Stimulated activated CD4-positive, alpha-beta T cell treated with anti-CD3 and anti-CD28 coated beads, Interleukin-4, amount 100 ng/mL, for 1 hour (primary cell): ENCODE results near the gene ZNF385B.

ENCODE experiments used
- DNase-seq: peaks from one replicate; pipeline ENCODE4 v3.0.0-alpha.2; 2020

ZNF385B gene

DNA sequence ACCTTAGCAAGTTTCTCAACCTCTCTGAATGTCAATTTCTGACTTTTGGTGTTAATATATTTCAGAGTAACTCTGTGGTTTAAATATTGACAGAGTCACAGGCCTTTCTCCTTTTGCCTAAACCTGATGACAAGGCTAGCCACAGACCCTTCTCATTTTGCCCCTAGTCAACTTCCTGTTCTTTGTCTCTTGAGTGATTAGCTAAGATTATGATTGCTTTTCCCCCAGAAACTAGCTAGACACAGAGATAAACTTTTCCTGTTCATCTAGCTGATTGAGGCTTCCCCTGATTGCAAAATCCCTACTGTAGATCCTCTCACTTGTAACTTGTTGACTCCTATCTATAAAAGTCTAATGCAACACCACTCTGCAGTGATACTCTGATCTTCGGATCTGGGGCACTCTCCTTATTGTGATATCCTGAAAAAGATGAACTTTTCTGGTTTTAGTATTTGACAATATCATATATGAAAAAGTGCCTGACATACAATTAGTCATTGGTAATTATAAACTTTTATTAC is 241.4 kb downstream of the ZNF385B start:
- no peak for DNase-seq

GRCh38 chr2:179614121-179614520 is 247.3 kb downstream of the ZNF385B start:
- no peak for DNase-seq

DNA sequence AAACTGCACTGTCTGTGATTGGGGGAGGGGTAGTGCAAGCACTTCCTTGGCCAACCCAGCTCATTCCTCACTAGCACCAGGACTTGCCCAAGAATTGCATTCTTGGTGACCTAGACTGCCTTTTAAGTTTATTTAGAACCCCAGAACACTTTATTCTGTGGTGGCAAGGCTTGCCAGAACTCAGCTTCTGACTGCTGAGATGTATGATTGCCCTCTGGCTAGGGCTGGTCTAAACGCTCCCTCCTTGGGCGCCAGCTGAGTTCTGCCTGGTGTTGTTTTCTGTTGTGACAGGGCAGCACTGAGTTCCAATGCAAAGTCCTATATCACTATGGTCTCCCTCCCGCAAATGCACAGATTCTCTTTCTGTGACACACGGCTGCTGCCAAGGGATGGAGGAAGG is 247.7 kb downstream of the ZNF385B start:
- no peak for DNase-seq

GRCh38 chr2:179613299-179613651 is 248.1 kb downstream of the ZNF385B start:
- DNase-seq = no peak

DNA sequence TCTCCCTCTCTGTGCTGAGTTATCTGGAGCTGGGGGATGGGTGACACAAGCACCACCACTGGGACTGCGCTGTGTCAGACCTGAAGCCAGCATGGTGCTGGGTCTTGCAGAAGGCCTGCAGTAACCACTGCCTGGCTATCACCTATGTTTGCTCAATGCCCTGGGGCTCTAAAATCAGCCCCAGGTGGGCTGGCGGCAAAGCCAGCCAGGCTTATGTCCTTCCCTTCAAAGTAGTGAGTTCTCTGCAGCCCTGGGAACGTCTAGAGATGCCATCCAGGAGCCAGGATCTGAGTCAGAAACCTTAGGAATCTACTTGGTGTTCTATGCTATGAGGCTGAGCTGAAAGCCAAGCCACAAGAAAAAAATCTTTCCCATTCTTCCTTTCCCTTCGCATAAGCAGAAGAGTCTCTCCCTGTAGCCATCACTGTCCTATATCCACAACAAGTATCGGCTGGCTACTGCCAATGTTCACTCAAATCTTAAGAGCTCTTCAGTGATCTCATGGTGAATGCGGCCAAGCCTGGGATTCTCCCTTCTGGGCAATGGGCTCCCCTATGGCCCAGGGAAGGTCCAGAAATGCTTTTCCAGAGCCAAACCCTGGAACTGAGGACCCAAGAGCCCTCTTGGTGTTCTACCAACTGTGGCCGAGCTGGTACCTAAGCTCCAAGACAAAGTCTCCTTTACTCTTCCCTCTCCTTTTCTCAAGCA is 248.7 kb downstream of the ZNF385B start:
- DNase-seq = no peak

DNA sequence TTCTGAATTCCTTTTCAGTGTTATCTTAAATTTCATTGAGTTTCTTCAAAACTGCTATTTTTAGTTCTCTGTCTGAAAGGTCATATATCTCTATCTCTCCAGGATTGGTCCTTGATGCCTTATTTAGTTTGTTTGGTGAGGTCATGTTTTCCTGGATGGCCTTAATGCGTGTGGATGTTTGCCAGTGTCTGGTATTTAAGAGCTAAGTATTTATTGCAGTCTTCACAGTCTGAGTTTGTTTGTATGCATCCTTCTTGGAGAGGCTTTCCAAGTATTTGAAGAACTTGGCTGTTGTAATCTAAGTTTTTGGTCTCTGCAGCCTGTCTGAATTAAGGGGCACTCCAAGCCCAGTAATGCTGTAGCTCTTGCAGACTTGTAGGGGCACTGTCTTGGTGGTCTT is 249.3 kb downstream of the ZNF385B start:
- no peak for DNase-seq

DNA sequence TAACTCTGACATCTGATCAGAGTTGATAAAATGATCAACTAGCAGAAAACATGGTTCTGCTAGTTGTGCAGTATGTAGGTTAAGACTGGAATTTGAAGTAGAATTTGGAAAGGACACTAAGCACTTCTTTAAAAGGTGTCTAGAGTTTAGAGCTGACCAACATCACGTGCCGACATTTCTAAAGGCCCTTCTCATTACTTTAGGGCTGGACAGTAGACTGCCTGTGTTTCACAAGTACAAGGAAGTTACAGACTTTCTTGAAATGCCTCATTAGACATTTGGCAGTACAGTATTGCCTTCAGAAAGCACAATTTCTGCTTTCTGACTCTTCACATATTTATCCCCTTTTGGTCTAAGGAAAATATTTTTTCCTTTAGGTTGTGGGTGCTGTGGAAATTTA is 255.3 kb downstream of the ZNF385B start:
- DNase-seq = no peak

DNA sequence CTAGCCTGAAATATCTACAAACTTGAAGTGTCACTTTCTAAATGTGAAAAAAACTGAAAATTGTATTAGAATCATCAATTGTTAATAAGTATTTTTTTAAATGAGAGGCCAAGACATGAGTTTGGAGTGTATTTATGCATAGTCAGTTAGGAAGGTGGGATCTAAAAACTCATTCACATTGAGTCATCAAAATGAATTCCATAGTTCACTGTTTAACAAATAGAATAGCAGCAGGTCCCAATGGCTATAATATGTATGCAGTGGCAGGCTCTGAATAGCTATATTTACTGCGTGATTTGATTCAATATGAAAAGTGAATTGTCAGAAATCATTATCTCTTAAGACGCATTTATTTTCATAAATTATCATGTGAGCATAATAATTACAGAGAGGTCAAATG is 256.1 kb downstream of the ZNF385B start:
- DNase-seq = no peak

GRCh38 chr2:179604598-179604997 is 256.8 kb downstream of the ZNF385B start:
- no peak for DNase-seq

DNA sequence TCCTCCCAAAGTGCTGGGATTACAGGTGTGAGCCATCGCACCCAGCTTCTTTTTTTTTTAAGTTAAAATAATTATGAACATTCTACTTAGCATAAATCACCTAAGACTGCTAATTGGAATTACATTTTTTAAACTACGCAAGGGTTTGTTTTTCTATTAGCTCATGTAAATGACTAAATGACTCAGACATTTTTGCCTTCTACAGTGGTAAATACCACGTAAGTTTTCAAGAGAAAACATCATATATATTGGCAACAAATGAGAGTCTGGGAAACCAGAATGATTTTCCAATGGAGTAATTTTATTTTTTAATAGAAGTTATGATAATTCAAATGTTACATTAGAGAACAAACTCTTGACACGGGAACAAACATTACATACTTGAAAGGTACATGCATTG is 259.0 kb downstream of the ZNF385B start:
- DNase-seq = no peak

- DNase-seq = no peak
Observed at GRCh38 chr2:179596018-179596417, 265.4 kb downstream of the ZNF385B start.

DNA sequence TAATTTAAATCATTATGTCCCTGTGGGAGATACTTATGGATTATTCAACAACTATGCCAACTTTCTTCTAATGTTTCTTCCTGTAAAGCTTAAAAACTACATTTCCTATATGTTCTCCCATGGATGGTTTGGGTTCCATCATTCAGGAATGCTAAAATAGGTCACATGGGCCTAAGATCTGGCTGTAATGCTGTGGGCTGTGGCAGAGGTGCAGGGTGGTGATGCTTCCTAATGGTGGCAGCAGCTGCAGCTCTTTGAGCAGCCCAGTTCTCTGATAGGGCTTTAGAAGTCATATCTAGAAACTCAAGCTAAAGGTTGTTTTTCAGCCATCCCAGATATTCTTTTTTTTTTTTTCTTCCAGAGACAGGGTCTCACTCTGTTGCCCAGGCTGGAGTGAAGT is 266.1 kb downstream of the ZNF385B start:
- DNase-seq = no peak

DNA sequence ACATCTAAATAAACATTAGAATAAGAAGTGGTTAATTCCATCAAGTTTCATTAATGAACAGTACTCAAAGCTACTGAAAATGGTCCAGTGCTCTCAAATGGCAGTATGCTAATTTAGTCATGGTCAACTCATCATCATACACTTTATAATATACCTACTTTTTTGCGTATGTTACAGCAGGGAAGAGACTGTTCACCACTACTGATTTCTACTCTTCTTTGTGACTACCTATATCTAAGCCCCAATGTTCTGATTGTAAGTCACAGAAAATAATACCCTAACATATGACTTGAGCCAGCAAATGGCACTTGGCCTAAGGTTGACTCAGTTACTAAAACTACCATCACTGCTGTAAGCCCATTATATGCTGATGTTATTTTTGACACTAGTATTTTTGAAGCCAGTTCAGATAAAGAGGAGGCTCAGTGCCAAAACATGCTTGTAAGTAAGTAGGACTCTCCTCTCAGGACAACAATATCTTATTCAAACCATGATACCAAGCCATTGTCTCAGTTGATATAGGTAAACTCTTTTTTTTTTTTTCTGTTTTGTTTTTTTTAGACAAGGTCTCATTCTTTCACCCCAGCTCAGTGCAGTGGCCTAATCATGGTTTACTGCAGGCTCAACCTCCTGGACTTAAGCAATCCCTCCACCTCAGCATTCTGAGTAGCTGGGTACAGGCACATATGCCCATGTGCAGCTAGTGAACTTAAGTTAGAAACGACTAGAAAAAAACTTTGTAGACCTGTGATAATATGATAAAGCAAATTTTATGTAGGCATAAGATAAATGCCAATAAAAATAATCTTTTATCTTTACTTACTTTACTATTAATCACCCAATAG is 266.9 kb downstream of the ZNF385B start:
- DNase-seq = no peak

GRCh38 chr2:179593323-179593722 is 268.1 kb downstream of the ZNF385B start:
- DNase-seq = no peak

- no peak for DNase-seq
Observed at GRCh38 chr2:179592167-179592936, 269.1 kb downstream of the ZNF385B start.

- DNase-seq = no peak
Observed at GRCh38 chr2:179591690-179592089, 269.7 kb downstream of the ZNF385B start.

DNA sequence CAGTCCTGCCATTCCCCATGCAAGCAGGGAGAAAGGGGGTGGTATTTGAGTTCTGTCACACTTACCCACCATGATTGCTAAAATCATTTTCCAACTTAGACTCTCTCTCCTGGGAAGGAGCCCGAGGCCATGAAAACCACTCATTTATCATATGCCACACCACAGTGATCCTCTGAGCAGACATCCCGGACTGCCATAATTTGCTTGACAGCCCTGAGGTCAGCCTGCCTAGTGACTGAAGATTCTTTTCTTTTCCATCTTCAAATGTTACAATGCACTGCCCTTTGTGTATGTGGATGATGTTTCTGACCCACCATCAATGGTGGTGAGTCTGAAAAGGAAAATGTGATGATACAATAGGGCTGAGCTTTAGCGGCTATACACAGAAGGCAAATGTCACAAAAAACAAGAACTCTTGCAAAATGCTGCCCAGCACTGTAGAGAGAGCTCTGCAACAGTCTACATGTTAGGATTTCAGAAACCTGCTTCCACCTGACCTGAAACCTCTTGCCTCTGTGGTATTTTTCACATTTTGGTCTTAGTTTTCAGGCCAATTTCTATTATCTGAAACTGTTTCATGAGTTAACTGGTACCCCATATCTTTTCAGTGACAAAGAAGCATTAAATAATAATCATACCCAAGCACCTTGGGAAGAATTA is 272.8 kb downstream of the ZNF385B start:
- DNase-seq = no peak

- no peak for DNase-seq
Observed at GRCh38 chr2:179584760-179585159, 276.7 kb downstream of the ZNF385B start.

DNA sequence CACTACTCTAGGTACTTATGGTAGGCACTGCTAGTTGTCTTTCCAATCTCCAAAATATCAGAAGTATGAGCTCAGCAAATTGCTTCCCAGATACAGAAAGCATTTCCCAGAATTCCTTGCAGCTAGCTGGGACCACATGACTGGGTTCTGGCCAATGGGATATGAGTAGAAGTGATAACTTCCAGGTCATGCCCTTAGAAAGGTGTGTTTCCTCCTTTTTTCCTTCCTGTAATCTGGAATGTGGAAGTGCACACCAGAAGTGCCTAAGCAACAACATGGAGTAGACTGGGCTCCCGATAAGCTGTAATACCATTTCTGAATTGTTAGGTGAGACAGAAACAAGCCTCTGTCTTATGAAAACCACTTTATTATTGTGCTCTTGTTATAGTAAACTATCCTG is 279.8 kb downstream of the ZNF385B start:
- no peak for DNase-seq

DNA sequence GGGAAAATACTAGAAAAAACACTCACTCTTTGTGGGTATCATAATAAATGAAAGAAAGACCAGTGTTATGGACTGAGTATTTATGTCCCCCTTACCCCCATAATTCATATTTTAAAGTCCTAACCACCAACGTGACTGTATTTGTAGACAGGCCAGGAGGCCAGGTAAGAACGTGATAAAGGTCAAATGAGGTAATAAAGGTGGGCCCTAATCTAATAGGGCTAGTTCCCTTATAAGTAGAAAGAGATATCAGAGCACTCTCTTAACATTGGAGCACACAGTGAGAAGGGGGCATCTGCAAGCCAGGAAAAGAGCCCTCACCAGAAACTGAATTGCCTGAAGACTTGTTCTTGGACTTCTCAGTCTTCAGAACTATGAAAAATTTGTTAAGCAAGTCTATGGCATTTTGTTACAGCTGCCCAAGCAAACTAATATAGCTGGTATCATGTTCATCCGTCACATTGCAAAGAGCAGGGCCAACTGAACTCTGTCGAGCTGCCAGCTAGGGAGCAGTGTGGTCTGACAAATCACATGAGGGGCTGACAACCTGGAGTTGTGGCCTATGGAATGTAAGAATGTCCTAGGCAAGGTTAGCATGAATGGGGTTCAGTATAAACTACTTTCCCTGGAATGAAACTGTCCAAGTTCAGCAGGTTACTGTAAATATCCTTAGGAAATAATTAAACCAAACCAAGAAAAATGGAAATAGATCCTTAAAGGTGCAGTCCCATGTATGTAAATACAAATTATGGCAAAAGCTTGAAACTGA is 280.9 kb downstream of the ZNF385B start:
- DNase-seq = no peak

DNA sequence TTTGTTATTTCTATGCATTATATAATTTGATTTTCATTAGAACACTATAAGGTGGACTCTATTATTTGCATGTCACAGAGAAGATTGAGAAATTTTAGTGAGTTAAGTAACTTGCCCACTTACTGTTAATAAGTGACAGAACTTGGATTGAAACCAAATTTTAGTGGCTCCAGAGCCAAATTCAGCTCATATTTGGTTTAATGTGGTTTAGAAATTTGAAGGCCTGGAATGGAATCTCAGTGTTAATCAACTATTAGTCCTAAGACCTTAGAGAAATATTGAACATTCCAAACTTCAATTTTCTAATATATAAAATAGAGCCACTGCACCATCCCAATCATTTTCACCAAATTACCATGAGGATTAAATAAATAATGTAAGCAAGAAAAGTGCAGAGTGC is 281.6 kb downstream of the ZNF385B start:
- no peak for DNase-seq
